Measurements from ENCODE around the gene NPTX2.
A peak's percentile ranks its signal among the peaks of the same experiment; 100 is the strongest.

The NPTX2 gene

DNA sequence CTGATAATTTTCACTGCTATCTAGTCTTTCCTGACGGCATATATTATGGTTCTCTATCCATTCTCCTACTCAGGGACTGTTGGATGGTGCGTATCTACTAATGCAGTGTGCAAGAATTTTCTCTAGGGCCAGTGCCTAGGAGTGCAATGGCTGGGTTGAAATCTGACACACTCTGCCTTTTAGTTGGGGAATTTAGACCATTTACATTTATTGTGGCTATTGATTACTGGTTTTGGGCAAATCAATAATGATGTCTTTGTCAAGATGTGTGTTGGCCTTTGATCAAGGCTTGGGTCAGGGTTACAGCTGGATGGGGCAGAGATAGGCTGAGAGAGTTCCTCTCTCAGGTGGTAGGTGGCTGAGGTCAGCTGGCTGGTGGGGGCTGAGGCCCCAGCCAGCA, 21.8 kb downstream of the NPTX2 start:
- H3F3A ChIP-seq (ENCODE audit: insufficient read depth, low read length): no peaks in the 10 kb centered on the region
- no peak overlapping the region for H3K9ac ChIP-seq (ENCODE audit: low read length)
- TF ChIP-seq EZH2 (optimal IDR thresholded peaks at IDR 0.05; ENCODE audit: low read depth, low read length) (no peak), EZH2phosphoT487 (IDR thresholded peaks at IDR 0.05; ENCODE audit: low read length) (no peak)
- TF ChIP-seq, protein P1, sequence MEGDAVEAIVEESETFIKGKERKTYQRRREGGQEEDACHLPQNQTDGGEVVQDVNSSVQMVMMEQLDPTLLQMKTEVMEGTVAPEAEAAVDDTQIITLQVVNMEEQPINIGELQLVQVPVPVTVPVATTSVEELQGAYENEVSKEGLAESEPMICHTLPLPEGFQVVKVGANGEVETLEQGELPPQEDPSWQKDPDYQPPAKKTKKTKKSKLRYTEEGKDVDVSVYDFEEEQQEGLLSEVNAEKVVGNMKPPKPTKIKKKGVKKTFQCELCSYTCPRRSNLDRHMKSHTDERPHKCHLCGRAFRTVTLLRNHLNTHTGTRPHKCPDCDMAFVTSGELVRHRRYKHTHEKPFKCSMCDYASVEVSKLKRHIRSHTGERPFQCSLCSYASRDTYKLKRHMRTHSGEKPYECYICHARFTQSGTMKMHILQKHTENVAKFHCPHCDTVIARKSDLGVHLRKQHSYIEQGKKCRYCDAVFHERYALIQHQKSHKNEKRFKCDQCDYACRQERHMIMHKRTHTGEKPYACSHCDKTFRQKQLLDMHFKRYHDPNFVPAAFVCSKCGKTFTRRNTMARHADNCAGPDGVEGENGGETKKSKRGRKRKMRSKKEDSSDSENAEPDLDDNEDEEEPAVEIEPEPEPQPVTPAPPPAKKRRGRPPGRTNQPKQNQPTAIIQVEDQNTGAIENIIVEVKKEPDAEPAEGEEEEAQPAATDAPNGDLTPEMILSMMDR (IDR thresholded peaks at IDR 0.05; ENCODE audit: low read length): no peak
- no peaks in the 10 kb centered on the region for H3K9me3 ChIP-seq (replicated peaks; ENCODE audit: insufficient read depth, low read length)
- H4K20me1 ChIP-seq (ENCODE audit: insufficient read depth, low read length): no peaks in the 10 kb centered on the region
- H3K27ac ChIP-seq (ENCODE audit: low read length): no peak overlapping the region
- H3K4me2 ChIP-seq (ENCODE audit: low read depth, low read length): no peak overlapping the region
- H3K4me3 ChIP-seq (ENCODE audit: low read length): no peak overlapping the region
- no peaks in the 10 kb centered on the region for H3K27me3 ChIP-seq (replicated peaks; ENCODE audit: insufficient read depth, low read length)
- DNase-seq: no peak
- no peaks in the 10 kb centered on the region for H3K36me3 ChIP-seq (replicated peaks; ENCODE audit: insufficient read depth, low read length)
- no peaks in the 10 kb centered on the region for H3K79me2 ChIP-seq (ENCODE audit: low read length)
- no peaks in the 10 kb centered on the region for H3K9me2 ChIP-seq (replicated peaks; ENCODE audit: insufficient read depth, low read length)
- H3K4me1 ChIP-seq (ENCODE audit: low read length): peaks cover 2% of the 10 kb centered on the region; the same call in 1 of the 2 replicates
- no peak overlapping the region for H2AFZ ChIP-seq (ENCODE audit: low read length)

DNA sequence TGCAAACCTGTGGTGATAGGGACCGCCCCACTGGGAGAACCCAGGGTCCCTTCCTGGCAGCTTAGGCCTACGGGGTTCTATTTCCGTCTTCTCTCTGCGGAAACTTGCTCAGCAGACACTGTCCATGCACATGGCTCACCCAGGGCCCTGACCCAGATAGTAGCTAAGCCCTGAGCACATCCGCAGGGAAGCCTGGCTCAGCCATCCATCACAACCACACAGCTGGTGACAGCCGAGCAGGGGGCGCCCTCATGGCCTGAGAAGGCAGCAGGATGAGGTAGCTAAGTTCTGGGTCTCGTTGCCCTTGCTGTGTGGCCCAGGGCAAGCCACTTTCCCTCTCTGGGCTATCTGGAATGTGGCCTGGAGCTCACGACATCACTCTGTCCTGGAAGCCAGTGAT, 23.3 kb downstream of the NPTX2 start:
- no peak for DNase-seq
- Histone ChIP-seq H3K36me3 (replicated peaks; ENCODE audit: insufficient read depth, low read length) (no peaks in the 10 kb centered on the region), H2AFZ (ENCODE audit: low read length) (no peak overlapping the region), H3K9me3 (replicated peaks; ENCODE audit: insufficient read depth, low read length) (no peaks in the 10 kb centered on the region), H3K27ac (ENCODE audit: low read length) (no peak overlapping the region), H3K79me2 (ENCODE audit: low read length) (no peaks in the 10 kb centered on the region), H3K27me3 (replicated peaks; ENCODE audit: insufficient read depth, low read length) (no peaks in the 10 kb centered on the region), H3K4me1 (ENCODE audit: low read length) (peaks cover 2% of the 10 kb centered on the region; the same call in 1 of the 2 replicates), H3K9ac (ENCODE audit: low read length) (no peak overlapping the region), H3K4me3 (ENCODE audit: low read length) (no peak overlapping the region), H3K4me2 (ENCODE audit: low read depth, low read length) (no peak overlapping the region), H3F3A (ENCODE audit: insufficient read depth, low read length) (no peaks in the 10 kb centered on the region), H4K20me1 (ENCODE audit: insufficient read depth, low read length) (no peaks in the 10 kb centered on the region), H3K9me2 (replicated peaks; ENCODE audit: insufficient read depth, low read length) (no peaks in the 10 kb centered on the region)
- TF ChIP-seq, protein P1 (IDR thresholded peaks at IDR 0.05; ENCODE audit: low read length): no peak
- no peak for TF ChIP-seq EZH2phosphoT487 (IDR thresholded peaks at IDR 0.05; ENCODE audit: low read length)
- TF ChIP-seq EZH2 (optimal IDR thresholded peaks at IDR 0.05; ENCODE audit: low read depth, low read length): no peak

DNA sequence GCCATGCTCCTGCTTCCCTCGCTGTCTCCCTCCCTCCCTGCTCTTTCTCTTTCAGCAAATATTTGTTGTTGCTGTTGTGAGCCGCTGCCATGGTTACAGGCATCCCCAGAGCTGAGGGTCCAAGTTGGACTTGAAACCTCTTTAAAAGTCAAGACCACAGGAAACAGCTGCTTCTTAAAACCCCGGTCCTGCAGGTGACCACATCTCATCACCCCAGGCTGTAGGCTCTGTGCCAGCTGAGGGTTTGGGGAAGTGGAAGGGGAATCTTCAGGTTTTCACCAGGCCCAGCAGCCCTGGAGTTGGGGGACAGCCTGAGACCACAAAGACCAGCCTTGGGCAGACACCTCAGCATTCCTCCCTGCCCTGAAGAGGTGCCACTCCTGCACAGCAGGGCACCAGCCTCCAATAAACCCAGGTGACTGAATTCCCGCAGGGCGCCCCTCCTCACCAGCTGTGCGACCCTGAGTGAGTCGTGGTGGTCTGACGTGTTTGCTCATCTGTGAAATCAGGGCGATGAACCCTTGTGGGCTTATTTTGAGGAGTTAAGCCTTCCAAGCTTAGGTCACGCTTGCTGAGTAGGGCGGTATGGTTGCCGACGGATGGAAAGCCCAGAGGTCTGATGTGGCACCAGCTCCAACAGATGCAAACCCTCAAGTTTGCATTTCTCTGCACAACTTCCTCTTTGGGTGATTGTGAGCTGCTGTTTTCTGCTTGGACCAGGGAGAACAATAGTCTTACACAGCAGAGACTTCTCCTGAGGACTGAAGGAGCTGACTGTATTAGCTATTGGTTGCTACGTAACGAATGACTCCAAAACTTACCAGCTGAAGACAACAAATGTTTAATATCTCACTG, 24.8 kb downstream of the NPTX2 start:
- Histone ChIP-seq H3F3A (ENCODE audit: insufficient read depth, low read length) (no peaks in the 10 kb centered on the region), H3K4me1 (ENCODE audit: low read length) (peaks cover 2% of the 10 kb centered on the region; the same call in 1 of the 2 replicates), H3K4me2 (ENCODE audit: low read depth, low read length) (peak overlapping the region; percentile 33; the same call in 1 of the 2 replicates), H3K36me3 (replicated peaks; ENCODE audit: insufficient read depth, low read length) (no peaks in the 10 kb centered on the region), H3K79me2 (ENCODE audit: low read length) (no peaks in the 10 kb centered on the region), H3K9me2 (replicated peaks; ENCODE audit: insufficient read depth, low read length) (no peaks in the 10 kb centered on the region), H3K27me3 (replicated peaks; ENCODE audit: insufficient read depth, low read length) (no peaks in the 10 kb centered on the region), H3K27ac (ENCODE audit: low read length) (peak overlapping the region; percentile 92), H3K9me3 (replicated peaks; ENCODE audit: insufficient read depth, low read length) (no peaks in the 10 kb centered on the region), H2AFZ (ENCODE audit: low read length) (no peak overlapping the region), H3K4me3 (ENCODE audit: low read length) (peak overlapping the region; percentile 5; the same call in 1 of the 2 replicates), H3K9ac (ENCODE audit: low read length) (peak overlapping the region; percentile 71), H4K20me1 (ENCODE audit: insufficient read depth, low read length) (no peaks in the 10 kb centered on the region)
- TF ChIP-seq EZH2 (optimal IDR thresholded peaks at IDR 0.05; ENCODE audit: low read depth, low read length) (no peak), EZH2phosphoT487 (IDR thresholded peaks at IDR 0.05; ENCODE audit: low read length) (no peak)
- TF ChIP-seq, protein P1 (IDR thresholded peaks at IDR 0.05; ENCODE audit: low read length): no peak
- peak; percentile 81 for DNase-seq
